Memory B cell (primary cell): ENCODE measurements around the gene TALDO1.

Experiments used
- ATAC-seq: fragments of 150-1000 bp; cut with Tn5 transposase; 2 replicates; pipeline ENCODE4 v1.10.0; 2021; ENCODE audit warnings: low read depth, mild to moderate bottlenecking, moderate library complexity
- DNase-seq, 2 donors: peaks; one replicate each; pipeline ENCODE4 v3.0.0; 2022; ENCODE audit warnings: low spot score in 2 of 2
- H3K27ac Mint-ChIP-seq: one replicate; pipeline ENCODE4 v1.8.0; 2022; ENCODE audit warnings: mild to moderate bottlenecking, moderate library complexity, mixed read lengths
- H3K27me3 Mint-ChIP-seq: one replicate; pipeline ENCODE4 v1.8.0; 2022; ENCODE audit warnings: mixed read lengths
- H3K36me3 Mint-ChIP-seq: one replicate; pipeline ENCODE4 v1.8.0; 2022; ENCODE audit warnings: mild to moderate bottlenecking, mixed read lengths
- H3K4me1 Mint-ChIP-seq: one replicate; pipeline ENCODE4 v1.8.0; 2022; ENCODE audit warnings: mixed read lengths
- H3K4me3 Mint-ChIP-seq: one replicate; pipeline ENCODE4 v1.8.0; 2022; ENCODE audit warnings: mild to moderate bottlenecking, moderate library complexity, mixed read lengths
- H3K9me3 Mint-ChIP-seq: one replicate; pipeline ENCODE4 v1.8.0; 2022; ENCODE audit warnings: mixed read lengths

Gene TALDO1

DNA sequence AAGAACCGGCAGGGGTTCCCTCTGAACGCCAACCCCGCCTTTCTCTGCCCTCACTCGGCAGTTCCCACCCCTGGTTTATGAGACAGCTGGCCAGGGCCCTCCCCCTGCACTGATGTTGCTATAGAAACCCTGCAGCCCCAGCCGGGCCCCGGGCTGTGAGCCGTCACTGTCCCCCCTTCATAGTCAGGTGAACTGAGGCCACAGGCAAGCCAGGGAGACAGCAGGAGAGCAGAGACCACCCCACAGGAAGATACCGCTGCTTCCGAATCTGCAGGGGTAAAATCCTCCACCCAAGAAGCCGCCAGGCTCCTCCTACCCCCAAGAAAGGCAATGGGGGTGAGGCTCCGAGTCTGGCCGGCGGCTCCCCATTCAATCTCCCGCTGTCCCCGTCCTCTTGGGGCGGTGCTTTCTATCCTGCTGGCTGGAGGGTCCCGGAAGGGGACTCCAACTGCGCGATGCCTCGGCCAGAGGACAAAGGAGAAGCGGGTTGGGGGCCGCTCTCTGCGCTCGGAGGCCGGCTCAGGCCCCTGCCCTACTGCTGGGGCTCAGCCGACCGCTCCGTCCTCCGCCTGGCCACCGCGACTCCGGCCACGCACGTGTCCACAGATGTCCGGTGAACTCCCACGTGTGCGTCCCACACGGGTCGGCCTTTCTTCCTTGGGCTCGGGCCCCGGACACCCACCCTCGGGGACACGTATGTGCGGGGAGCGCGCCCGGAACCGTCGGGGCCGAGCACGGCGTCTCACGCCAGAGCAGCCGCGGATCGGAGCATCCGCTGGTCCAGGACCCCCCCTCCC, 50.2 kb downstream of the TALDO1 start:
- Mint-ChIP-seq H3K36me3 (peaks cover 7% of the 10 kb centered on the region), H3K9me3 (no peaks in the 10 kb centered on the region), H3K4me1 (peaks cover 7% of the 10 kb centered on the region), H3K4me3 (peak overlapping the region; percentile 98), H3K27me3 (no peaks in the 10 kb centered on the region), H3K27ac (peak overlapping the region; percentile 89)
- ATAC-seq (peak; percentile 59), DNase-seq (peak; percentile 75 to 84)

DNA sequence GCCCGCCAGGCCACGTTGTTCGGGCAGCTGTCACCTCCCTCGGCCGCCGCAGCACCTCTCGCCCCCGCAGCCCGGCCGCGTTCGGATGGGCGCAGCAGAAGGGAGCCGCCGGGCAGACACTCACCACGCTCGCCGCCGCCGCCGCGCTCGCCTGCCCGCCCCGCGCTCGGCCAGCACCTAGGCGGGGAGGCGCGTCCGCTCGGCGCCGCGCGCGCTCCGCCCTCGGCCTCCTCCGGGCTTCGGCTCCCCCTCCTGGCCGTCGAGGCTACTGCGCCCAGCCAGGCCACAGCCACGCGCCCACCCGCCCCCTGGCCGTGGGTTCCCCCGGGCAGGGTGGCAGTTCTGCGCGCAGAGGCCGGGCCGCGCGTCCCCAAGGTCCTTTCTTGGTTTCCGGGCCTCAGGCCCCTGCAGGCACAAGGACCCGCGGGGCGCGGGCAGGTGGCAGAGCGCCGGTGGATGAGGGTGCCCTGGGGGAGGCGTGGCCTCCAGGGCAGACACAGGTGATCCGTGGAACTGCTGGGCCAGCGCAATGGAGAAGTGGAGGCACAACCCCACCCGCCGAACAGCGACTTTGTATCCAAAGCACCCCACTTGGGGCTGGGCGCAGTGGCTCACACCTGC, 50.9 kb downstream of the TALDO1 start, which contains the start of gene SLC25A22:
TSS of gene SLC25A22 (minus strand) at position 189 of the 621 bp plus-strand sequence. CDS start 3,275 bp downstream, outside the sequence.
- H3K4me1 Mint-ChIP-seq: peaks cover 7% of the 10 kb centered on the region
- peaks cover 4% of the 10 kb centered on the region for H3K36me3 Mint-ChIP-seq

DNA sequence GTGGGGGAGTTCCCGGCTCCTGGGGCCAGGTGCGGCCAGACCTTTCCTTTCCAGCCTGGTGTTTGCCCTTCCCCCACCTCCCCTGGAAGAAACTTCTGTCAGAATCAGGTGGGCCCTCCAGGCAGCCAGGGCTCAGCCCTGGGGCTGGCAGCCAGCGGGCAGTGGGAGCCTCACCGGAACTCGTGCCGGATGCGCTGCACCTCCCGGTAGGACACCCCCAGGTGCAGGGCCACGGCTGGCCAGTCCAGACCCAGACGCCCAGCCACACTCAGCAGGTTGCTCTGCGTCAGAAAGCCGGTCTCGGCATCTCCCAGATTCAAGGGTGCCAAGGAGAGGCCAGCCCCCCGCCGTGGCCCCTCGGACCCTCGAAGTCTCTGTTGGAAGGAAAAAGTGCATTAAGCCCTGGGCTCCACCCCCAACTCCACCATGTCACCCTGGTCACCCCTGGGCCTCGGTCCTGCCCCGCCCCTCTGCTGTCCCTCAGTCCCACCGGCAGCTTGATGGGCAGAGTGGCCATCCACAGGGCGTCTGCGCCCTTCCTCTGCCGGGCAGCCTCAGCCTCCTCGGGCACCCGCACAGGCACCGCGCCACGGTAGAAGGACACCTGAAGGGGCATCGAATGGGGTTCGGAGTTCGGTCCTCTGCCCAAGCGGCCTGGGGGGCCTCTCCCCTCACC, 52.5 kb downstream of the TALDO1 start:
- ATAC-seq (no peak), DNase-seq (no peak)
- H3K4me3 Mint-ChIP-seq: no peak overlapping the region
- no peaks in the 10 kb centered on the region for H3K27me3 Mint-ChIP-seq
- peaks cover 12% of the 10 kb centered on the region for H3K4me1 Mint-ChIP-seq
- peaks cover 4% of the 10 kb centered on the region for H3K36me3 Mint-ChIP-seq
- no peak overlapping the region for H3K27ac Mint-ChIP-seq
- H3K9me3 Mint-ChIP-seq: no peaks in the 10 kb centered on the region

More for the DNA sequence above, 50.9 kb downstream of the TALDO1 start, which contains the start of gene SLC25A22:
- H3K27me3 Mint-ChIP-seq: no peaks in the 10 kb centered on the region
- DNase-seq: peak; percentile 92 to 97
- ATAC-seq: peak; percentile 66
- H3K4me3 Mint-ChIP-seq: peak within 1 kb of the TSS; percentile 98
- peak within 1 kb of the TSS; percentile 89 for H3K27ac Mint-ChIP-seq
- no peaks in the 10 kb centered on the region for H3K9me3 Mint-ChIP-seq

DNA sequence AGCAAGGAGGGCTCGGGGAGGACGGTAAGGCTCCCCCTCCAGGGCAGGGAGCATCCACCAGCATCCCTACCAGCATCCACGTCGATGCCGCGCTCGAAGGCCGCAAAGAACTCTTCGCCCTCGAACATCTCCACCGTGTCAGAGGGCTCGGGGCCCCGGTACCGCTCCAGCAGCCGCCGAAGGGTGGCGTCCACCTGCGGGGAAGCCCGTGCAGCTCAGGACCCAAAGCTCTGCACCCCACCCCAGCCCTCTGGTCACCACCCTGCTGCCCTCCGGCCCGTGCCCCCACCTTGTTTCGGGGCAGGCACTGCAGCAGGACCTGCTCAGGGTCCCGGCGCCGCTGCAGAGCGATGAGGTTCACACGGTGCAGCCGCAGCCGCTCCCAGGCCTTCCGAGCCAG, 53.2 kb downstream of the TALDO1 start:
- H3K27ac Mint-ChIP-seq: no peak overlapping the region
- no peaks in the 10 kb centered on the region for H3K27me3 Mint-ChIP-seq
- no peaks in the 10 kb centered on the region for H3K9me3 Mint-ChIP-seq
- peaks cover 4% of the 10 kb centered on the region for H3K36me3 Mint-ChIP-seq
- DNase-seq: no peak
- no peak for ATAC-seq
- peaks cover 13% of the 10 kb centered on the region for H3K4me1 Mint-ChIP-seq
- H3K4me3 Mint-ChIP-seq: no peak overlapping the region

DNA sequence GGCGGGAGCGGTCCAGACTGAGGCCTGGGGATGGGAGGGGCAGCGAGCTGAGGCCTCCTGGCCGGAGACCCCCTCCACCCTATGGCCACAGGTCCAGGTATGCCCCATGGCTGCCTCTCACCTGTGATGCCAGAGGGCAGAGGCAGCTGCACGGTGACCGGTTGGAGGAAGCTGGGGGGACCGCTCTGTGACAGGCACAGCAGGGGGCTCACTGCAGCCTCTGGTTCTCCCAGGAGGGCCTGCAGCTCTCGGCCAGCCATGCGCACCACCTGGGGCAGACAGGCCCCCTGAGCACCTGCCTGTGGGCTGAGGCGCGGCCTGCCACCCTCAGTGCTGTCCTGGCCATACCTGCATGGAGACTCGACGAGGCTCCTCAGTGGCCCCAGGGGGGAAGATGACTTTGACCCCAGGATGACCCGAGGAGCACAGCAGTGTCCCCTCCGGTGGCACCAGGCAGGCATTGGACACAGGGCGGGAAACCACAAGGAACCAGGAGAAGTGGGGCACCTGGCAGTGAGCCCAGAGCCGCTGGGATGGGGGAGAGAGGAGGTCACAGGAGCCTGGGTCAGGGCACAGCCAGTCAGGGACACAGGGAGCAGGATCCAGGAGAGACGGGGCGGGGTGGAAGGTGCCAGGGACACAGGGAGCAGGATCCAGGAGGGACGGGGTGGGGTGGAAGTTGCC, 54.0 kb downstream of the TALDO1 start:
- peaks cover 12% of the 10 kb centered on the region for H3K4me1 Mint-ChIP-seq
- DNase-seq: no peak
- H3K27me3 Mint-ChIP-seq: no peaks in the 10 kb centered on the region
- H3K27ac Mint-ChIP-seq: no peak overlapping the region
- H3K4me3 Mint-ChIP-seq: no peak overlapping the region
- no peak for ATAC-seq
- H3K36me3 Mint-ChIP-seq: peaks cover 2% of the 10 kb centered on the region
- H3K9me3 Mint-ChIP-seq: no peaks in the 10 kb centered on the region

DNA sequence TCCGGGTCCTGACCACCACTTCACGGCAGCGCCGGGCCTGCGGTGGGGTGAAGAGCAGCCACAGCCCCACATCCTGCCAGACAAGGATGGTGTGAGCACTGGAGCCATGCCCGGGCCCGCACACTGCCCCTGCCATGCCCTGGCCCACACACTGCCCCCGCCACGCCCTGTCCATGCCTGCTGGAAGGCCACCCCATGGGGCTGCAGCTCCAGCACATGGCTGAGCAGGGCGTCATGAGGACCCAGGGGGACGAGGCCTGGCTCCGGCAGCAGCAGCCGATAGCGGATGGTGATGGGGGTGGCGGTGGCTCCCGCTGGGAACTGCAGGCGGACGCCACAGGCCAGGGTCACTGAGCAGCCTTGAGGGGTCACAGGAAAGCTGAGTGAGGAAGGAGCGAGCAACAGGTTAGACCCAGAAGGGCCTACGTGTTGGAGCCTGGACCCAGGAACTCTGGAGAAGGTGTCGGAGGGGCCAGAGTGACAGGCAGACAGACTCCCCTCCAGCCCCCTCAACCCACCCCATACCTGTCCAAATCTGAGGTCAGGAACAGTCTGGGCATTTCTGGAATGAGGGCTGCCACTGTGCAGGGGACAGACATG, 54.9 kb downstream of the TALDO1 start:
- H3K4me3 Mint-ChIP-seq: peak overlapping the region; percentile 34
- no peaks in the 10 kb centered on the region for H3K27me3 Mint-ChIP-seq
- no peak for ATAC-seq

DNA sequence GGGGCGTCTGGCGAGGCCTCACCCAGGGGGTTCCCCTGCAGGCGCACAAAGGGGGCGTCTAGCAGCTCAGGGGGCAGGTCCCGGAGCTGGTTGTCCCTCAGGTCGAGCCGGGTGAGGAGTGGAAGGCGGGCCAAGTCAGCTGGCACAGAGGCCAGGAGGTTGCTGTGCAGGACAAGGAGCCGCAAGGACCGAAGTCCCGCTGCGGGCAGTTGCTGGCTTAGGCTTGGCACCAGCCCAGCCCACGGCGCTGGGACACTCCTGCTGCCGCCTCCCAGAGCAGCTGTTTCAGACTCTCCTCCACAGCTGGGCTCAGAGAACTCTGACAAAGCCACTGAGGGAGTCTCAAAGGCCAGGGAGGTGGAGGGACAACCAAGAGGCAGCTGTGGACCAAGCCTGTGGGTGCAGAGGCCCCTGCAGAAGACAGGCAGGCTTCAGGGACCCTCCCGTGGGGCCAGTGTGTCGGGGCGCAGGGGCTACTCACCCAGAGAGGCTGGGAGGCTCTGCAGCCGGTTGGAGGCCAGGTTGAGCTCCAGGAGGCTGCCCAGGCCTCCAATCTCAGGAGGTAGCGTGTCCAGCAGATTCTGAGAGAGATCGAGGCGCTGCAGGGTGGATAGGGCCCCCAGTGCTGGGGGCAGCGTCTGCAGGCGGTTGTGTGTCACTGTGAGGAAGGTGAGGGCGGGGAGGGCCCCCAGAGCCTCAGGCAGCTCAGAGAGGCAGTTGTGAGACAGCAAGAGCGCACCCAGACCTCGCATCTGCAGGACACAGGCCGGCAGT, 55.6 kb downstream of the TALDO1 start:
- DNase-seq (no peak), ATAC-seq (no peak)
- no peaks in the 10 kb centered on the region for H3K9me3 Mint-ChIP-seq
- no peak overlapping the region for H3K27ac Mint-ChIP-seq
- peak overlapping the region; percentile 11 for H3K4me3 Mint-ChIP-seq
- H3K27me3 Mint-ChIP-seq: no peaks in the 10 kb centered on the region
- H3K36me3 Mint-ChIP-seq: peaks cover 2% of the 10 kb centered on the region
- peaks cover 12% of the 10 kb centered on the region for H3K4me1 Mint-ChIP-seq

More for the DNA sequence above, 54.9 kb downstream of the TALDO1 start:
- H3K27ac Mint-ChIP-seq: no peak overlapping the region
- H3K9me3 Mint-ChIP-seq: no peaks in the 10 kb centered on the region
- H3K4me1 Mint-ChIP-seq: peaks cover 10% of the 10 kb centered on the region
- peaks cover 2% of the 10 kb centered on the region for H3K36me3 Mint-ChIP-seq
- DNase-seq: no peak

DNA sequence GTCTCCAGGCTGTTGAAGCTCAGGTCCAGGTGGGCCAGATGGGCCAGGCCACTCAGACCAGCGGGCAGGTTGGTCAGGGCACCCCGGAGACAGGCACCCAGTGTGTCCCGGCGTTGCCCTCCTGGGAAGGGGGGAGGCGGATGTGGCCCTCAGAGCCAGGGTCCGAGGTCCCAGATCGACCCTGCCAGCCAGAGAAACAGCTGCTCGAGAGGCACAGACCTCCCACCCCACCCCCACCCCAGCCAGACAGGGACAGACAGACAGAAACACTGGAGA, 56.1 kb downstream of the TALDO1 start:
- Mint-ChIP-seq H3K4me1 (peaks cover 13% of the 10 kb centered on the region), H3K36me3 (peaks cover 2% of the 10 kb centered on the region), H3K27me3 (no peaks in the 10 kb centered on the region), H3K27ac (no peak overlapping the region), H3K4me3 (peak overlapping the region; percentile 79), H3K9me3 (no peaks in the 10 kb centered on the region)
- DNase-seq (no peak), ATAC-seq (no peak)

DNA sequence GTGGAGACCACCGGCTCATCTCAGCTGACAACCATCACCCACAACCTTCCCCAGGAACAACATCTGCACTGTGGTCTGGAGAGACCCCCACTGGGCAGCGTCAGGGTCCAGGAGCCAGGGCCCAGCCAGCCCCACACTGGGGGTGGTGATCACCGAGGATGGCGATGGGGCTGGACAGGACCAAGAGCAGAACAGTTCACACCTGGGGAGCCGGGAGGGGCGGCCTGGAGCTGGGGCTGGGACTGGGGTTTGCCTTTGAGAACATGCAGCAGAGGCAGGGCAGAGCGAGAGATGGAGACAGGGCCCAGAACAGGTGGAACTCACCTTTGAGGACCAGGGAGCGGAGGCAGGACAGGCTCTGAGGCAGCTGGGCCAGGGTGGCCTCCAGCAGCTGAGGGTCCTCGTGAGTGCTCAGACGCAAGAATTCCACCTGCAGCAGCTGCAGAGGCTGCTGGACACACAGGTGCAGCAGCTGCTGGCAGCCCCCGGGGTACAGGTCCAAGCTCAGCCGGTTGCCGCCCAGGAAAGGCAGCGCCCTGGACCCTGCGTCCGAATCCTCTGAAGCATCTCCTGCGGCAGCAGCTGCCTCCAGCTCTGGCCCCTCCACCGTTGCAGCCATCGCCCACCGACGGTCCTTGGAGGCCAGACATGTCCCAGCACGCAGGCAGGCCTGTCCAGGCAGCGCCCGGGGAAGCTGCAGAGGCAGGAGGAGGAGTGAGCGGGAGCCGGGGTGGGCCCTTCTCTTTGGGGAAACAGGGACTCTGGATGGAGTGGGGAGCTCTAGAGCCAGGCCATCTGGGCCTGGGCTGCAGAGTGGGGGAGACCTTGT, 56.7 kb downstream of the TALDO1 start:
- H3K9me3 Mint-ChIP-seq: no peaks in the 10 kb centered on the region
- peak overlapping the region; percentile 79 for H3K4me3 Mint-ChIP-seq
- DNase-seq: no peak
- H3K27ac Mint-ChIP-seq: peak overlapping the region; percentile 62
- peaks cover 15% of the 10 kb centered on the region for H3K4me1 Mint-ChIP-seq
- H3K27me3 Mint-ChIP-seq: no peaks in the 10 kb centered on the region
- peaks cover 2% of the 10 kb centered on the region for H3K36me3 Mint-ChIP-seq
- no peak for ATAC-seq

DNA sequence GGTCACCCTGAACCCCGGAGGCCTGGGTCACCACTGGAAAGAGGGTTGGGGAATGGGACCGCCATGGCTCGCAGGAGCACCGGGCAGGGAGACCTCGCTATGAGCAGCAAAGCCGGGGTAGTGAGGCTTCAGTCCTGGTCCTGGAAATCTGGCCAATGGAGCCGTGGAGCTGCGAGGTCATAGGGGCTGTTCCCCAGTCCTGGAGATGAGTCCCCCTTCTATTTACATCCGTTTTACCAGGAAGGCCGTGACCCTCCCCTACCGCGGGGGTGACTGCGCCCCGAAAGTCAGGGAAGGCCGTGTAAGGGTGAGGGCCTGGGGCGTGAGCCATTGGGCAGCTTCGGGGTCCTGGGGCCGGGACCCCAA, 57.3 kb downstream of the TALDO1 start:
- H3K27me3 Mint-ChIP-seq: no peaks in the 10 kb centered on the region
- H3K4me1 Mint-ChIP-seq: peaks cover 16% of the 10 kb centered on the region
- DNase-seq (no peak), ATAC-seq (no peak)
- H3K27ac Mint-ChIP-seq: peak overlapping the region; percentile 62
- H3K9me3 Mint-ChIP-seq: no peaks in the 10 kb centered on the region
- peak overlapping the region; percentile 79 for H3K4me3 Mint-ChIP-seq
- peaks cover 2% of the 10 kb centered on the region for H3K36me3 Mint-ChIP-seq

DNA sequence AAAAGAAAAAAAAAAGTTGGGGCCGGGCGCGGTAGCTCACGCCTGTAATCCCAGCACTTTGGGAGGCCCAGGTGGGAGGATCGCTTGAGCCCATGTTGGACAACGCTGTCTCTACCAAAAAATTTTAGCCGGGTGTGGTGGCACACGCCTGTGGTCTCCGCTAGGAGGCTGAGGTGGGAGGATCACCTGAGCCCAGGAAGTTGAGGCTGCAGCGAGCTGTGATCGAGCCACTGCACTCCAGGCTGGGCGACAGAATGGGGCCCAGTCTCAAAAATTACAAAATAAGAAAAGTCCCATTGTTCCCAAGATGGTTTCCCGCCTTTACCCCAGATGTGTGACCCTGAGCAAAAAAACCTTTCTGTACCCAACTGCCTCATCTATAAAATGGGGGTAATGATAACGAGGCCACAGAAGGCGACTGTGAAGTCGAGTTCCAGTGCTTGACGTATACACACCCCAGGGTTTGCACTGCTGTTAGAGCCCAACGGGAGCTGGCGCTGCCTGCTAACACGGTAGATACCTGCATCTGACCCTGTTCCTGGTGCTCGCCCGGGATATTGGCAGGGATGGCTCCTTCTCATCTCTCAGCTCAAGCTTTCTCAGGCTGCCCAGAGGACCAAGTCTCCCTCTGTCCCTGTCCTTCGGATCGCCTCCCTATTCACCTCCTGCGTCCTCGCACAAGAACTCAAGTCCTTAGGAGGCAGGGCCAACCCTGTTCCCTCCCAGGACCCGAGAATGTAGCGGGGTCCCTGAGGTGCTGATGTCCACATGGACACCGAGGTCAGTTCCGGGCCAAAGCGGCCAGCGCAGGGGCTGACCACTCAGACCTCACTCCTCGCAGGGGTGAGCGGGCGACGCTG, 61.4 kb downstream of the TALDO1 start:
- DNase-seq (no peak), ATAC-seq (no peak)
- Mint-ChIP-seq H3K9me3 (no peaks in the 10 kb centered on the region), H3K27me3 (no peaks in the 10 kb centered on the region), H3K27ac (peak overlapping the region; percentile 96), H3K4me3 (peak overlapping the region; percentile 94), H3K4me1 (peaks cover 21% of the 10 kb centered on the region), H3K36me3 (peaks cover 5% of the 10 kb centered on the region)
